Measurements from ENCODE around the gene FRMD4A.

DNA sequence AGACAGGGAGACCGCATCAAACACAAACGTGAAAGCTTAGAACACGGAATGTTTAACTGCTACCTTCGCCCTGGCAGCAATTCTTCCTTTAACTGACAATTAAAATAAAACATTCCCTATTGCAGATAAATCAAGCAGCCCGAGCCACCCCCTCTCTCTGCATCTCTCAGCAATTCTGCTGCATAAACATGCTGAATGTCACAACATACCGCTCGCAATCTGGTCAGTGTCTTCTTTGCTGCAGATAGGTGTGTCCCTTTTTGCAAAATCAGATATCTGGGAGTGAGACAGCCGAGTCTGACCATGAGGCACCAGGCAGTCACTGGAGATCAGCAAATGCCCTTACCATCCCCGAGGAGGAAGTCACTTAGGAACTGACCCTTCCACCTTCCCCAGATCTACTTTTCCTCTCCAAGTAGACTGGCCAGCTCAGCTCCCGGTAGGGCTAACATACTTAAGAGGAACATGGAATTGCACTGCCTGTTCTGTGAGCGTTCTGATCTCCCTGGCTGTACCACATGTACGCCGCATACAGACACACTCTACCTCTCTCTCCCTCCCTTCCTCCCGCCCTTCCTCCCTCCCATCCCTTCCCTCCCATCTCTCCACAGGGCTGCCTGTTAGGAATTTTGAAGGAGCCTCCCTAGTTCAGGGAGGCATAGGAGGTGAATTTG is at the start of gene FRMD4A:
- TF ChIP-seq, protein P1, sequence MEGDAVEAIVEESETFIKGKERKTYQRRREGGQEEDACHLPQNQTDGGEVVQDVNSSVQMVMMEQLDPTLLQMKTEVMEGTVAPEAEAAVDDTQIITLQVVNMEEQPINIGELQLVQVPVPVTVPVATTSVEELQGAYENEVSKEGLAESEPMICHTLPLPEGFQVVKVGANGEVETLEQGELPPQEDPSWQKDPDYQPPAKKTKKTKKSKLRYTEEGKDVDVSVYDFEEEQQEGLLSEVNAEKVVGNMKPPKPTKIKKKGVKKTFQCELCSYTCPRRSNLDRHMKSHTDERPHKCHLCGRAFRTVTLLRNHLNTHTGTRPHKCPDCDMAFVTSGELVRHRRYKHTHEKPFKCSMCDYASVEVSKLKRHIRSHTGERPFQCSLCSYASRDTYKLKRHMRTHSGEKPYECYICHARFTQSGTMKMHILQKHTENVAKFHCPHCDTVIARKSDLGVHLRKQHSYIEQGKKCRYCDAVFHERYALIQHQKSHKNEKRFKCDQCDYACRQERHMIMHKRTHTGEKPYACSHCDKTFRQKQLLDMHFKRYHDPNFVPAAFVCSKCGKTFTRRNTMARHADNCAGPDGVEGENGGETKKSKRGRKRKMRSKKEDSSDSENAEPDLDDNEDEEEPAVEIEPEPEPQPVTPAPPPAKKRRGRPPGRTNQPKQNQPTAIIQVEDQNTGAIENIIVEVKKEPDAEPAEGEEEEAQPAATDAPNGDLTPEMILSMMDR (conservative IDR thresholded peaks at IDR 0.05; ENCODE audit: low read length), result no peak
- TF ChIP-seq EZH2phosphoT487 (IDR thresholded peaks at IDR 0.05; ENCODE audit: borderline replicate concordance, low read depth, low read length), result no peak
